Measurements from ENCODE around the gene PCARE.

The PCARE gene

GRCh38 chr2:29061616-29062015 is 12.7 kb downstream of the PCARE start:
- DNase-seq = no peak

- DNase-seq = no peak
Measured at GRCh38 chr2:29061176-29061575, 13.1 kb downstream of the PCARE start.

- no peak for DNase-seq
Measured at GRCh38 chr2:29060441-29060840, 13.9 kb downstream of the PCARE start.

GRCh38 chr2:29059624-29060023 is 14.7 kb downstream of the PCARE start:
- DNase-seq = no peak

- no peak for DNase-seq
Measured at GRCh38 chr2:29057006-29057405, 17.3 kb downstream of the PCARE start.

- DNase-seq = no peak
Measured at GRCh38 chr2:29056452-29056851, 17.9 kb downstream of the PCARE start.

- no peak for DNase-seq
Measured at GRCh38 chr2:29055601-29056000, 18.7 kb downstream of the PCARE start.

- no peak for DNase-seq
Measured at GRCh38 chr2:29054430-29054829, 19.9 kb downstream of the PCARE start.

- DNase-seq = no peak
Measured at GRCh38 chr2:29053670-29054400, 20.5 kb downstream of the PCARE start.

GRCh38 chr2:29053223-29053622 is 21.1 kb downstream of the PCARE start:
- no peak for DNase-seq

- no peak for DNase-seq
Measured at GRCh38 chr2:29052807-29053206, 21.5 kb downstream of the PCARE start.

- no peak for DNase-seq
Measured at GRCh38 chr2:29051730-29052129, 22.6 kb downstream of the PCARE start.

GRCh38 chr2:29050591-29050990 is 23.7 kb downstream of the PCARE start:
- DNase-seq = no peak

- no peak for DNase-seq
Measured at GRCh38 chr2:29047083-29047845, 27.1 kb downstream of the PCARE start.

GRCh38 chr2:29046321-29046720 is 28.0 kb downstream of the PCARE start:
- DNase-seq = no peak

GRCh38 chr2:29044459-29044858 is 29.9 kb downstream of the PCARE start:
- DNase-seq = no peak

- DNase-seq = peak; percentile 71
Measured at GRCh38 chr2:29042561-29043075, 31.7 kb downstream of the PCARE start.

- no peak for DNase-seq
Measured at GRCh38 chr2:29041161-29041660, 33.1 kb downstream of the PCARE start.

- DNase-seq = no peak
Measured at GRCh38 chr2:29040552-29040951, 33.8 kb downstream of the PCARE start.

- DNase-seq = no peak
Measured at GRCh38 chr2:29039718-29040480, 34.4 kb downstream of the PCARE start.

GRCh38 chr2:29035016-29035745 is 39.1 kb downstream of the PCARE start:
- DNase-seq = no peak

- DNase-seq = no peak
Measured at GRCh38 chr2:29033656-29034055, 40.7 kb downstream of the PCARE start.

- DNase-seq = no peak
Measured at GRCh38 chr2:29033172-29033571, 41.2 kb downstream of the PCARE start.
